Measurements from ENCODE around the gene NECAP2.
"Not testable (repeated sequence)": the region's sequence is repeated elsewhere in the genome, so short reads cannot be mapped to it uniquely, and the experiment has no call there.

Gene NECAP2

GRCh38 chr1:16462773-16463330 is 22.3 kb downstream of the NECAP2 start:
- no peak for DNase-seq

- DNase-seq = no peak
Observed at GRCh38 chr1:16464917-16465625, 24.5 kb downstream of the NECAP2 start.

GRCh38 chr1:16468558-16468957 is 28.0 kb downstream of the NECAP2 start:
- no peak for DNase-seq

GRCh38 chr1:16474166-16474800 is 33.8 kb downstream of the NECAP2 start:
- DNase-seq = no peak

- DNase-seq = not testable (repeated sequence)
Observed at GRCh38 chr1:16474891-16475290, 34.4 kb downstream of the NECAP2 start.

- not testable (repeated sequence) for DNase-seq
Observed at GRCh38 chr1:16475771-16476770, 35.5 kb downstream of the NECAP2 start.

GRCh38 chr1:16478091-16478490 is 37.6 kb downstream of the NECAP2 start:
- DNase-seq = no peak

GRCh38 chr1:16483146-16483545 is 42.6 kb downstream of the NECAP2 start:
- DNase-seq = not testable (repeated sequence)

- DNase-seq = not testable (repeated sequence)
Observed at GRCh38 chr1:16483639-16484500, 43.3 kb downstream of the NECAP2 start.

- DNase-seq = no peak
Observed at GRCh38 chr1:16484501-16484835, 43.9 kb downstream of the NECAP2 start.

- DNase-seq = no peak
Observed at GRCh38 chr1:16484931-16485330, 44.4 kb downstream of the NECAP2 start.

GRCh38 chr1:16486316-16486715 is 45.8 kb downstream of the NECAP2 start:
- DNase-seq = not testable (repeated sequence)

- not testable (repeated sequence) for DNase-seq
Observed at GRCh38 chr1:16487011-16487410, 46.5 kb downstream of the NECAP2 start.

- not testable (repeated sequence) for DNase-seq
Observed at GRCh38 chr1:16489195-16489880, 48.8 kb downstream of the NECAP2 start.

GRCh38 chr1:16491056-16491675 is 50.6 kb downstream of the NECAP2 start:
- no peak for DNase-seq

- not testable (repeated sequence) for DNase-seq
Observed at GRCh38 chr1:16492937-16493336, 52.4 kb downstream of the NECAP2 start.

GRCh38 chr1:16493731-16494130 is 53.2 kb downstream of the NECAP2 start:
- DNase-seq = not testable (repeated sequence)

GRCh38 chr1:16497474-16497904 is 57.0 kb downstream of the NECAP2 start:
- DNase-seq = not testable (repeated sequence)

GRCh38 chr1:16498047-16498446 is 57.5 kb downstream of the NECAP2 start:
- DNase-seq = not testable (repeated sequence)

GRCh38 chr1:16498573-16499413 is 58.3 kb downstream of the NECAP2 start:
- peak; percentile 88 to 89 for DNase-seq

All from CD4-positive, alpha-beta T cell treated with Interleukin-4 for 1 hour (primary cell).